HG03175 (cell line): ENCODE measurements around the gene HABP4.
"Not testable (repeated sequence)": the region's sequence is repeated elsewhere in the genome, so short reads cannot be mapped to it uniquely, and the experiment has no call there.

Experiments
- ATAC-seq: cut with Tn5 transposase; IDR thresholded peaks from one replicate; pipeline ENCODE4 v1.9.1; 2021; ENCODE audit warnings: mild to moderate bottlenecking, moderate library complexity; ENCODE audit not compliant: unreplicated experiment

Gene HABP4

GRCh38 chr9:96496368-96497116 is 46.6 kb downstream of the HABP4 start:
- no peak for ATAC-seq

GRCh38 chr9:96497117-96497399 is 47.1 kb downstream of the HABP4 start:
- ATAC-seq: no peak

GRCh38 chr9:96498796-96499195 is 48.8 kb downstream of the HABP4 start:
- no peak for ATAC-seq

- no peak for ATAC-seq
Observed at GRCh38 chr9:96499257-96499656, 49.3 kb downstream of the HABP4 start.

GRCh38 chr9:96500696-96501632 is 51.0 kb downstream of the HABP4 start:
- ATAC-seq: no peak

- ATAC-seq: no peak
Observed at GRCh38 chr9:96501633-96502538, 51.9 kb downstream of the HABP4 start.

GRCh38 chr9:96502539-96503373 is 52.8 kb downstream of the HABP4 start:
- no peak for ATAC-seq

- not testable (repeated sequence) for ATAC-seq
Observed at GRCh38 chr9:96503374-96503748, 53.4 kb downstream of the HABP4 start.

GRCh38 chr9:96503918-96504317 is 53.9 kb downstream of the HABP4 start:
- ATAC-seq: no peak

- no peak for ATAC-seq
Observed at GRCh38 chr9:96505316-96505991, 55.5 kb downstream of the HABP4 start.

- ATAC-seq: no peak
Observed at GRCh38 chr9:96508227-96508940, 58.4 kb downstream of the HABP4 start.

GRCh38 chr9:96509026-96509425 is 59.1 kb downstream of the HABP4 start:
- ATAC-seq: no peak

- no peak for ATAC-seq
Observed at GRCh38 chr9:96509848-96510247, 59.9 kb downstream of the HABP4 start.

- ATAC-seq: no peak
Observed at GRCh38 chr9:96510258-96510657, 60.3 kb downstream of the HABP4 start.

- ATAC-seq: no peak
Observed at GRCh38 chr9:96512240-96512639, 62.3 kb downstream of the HABP4 start.

GRCh38 chr9:96513622-96514021 is 63.7 kb downstream of the HABP4 start:
- ATAC-seq: no peak

- ATAC-seq: no peak
Observed at GRCh38 chr9:96514108-96514799, 64.3 kb downstream of the HABP4 start.

- no peak for ATAC-seq
Observed at GRCh38 chr9:96514800-96515158, 64.8 kb downstream of the HABP4 start.
